ENCODE measurements around the gene CCDC85C. TPM values are rescaled to one million over a fixed set of nuclear protein-coding genes. Genes with fewer than 3 reads are reported as not detected.

The CCDC85C gene
- total RNA-seq, 1 experiment from 2014 or later = 42.3 TPM

GRCh38 chr14:99615497-99616157 is 11.6 kb upstream of the CCDC85C start:
- POLR2A ChIA-PET = no interaction called here
- TF ChIP-seq ZBTB33 (IDR thresholded peaks at IDR 0.05; ENCODE audit: extremely low read depth, insufficient replicate concordance, low read length) (no peak), ZNF274 (IDR thresholded peaks at IDR 0.05; ENCODE audit: low read depth, low read length) (no peak), EZH2phosphoT487 (IDR thresholded peaks at IDR 0.05; ENCODE audit: borderline replicate concordance) (no peak), YY1 (IDR thresholded peaks at IDR 0.05; ENCODE audit: extremely low read depth, insufficient replicate concordance, low read depth, low read length) (no peak), EZH2 (IDR thresholded peaks at IDR 0.05) (no peak), RAD21 (IDR thresholded peaks at IDR 0.05; ENCODE audit: low read depth) (no peak), SIN3A (IDR thresholded peaks at IDR 0.05; ENCODE audit: low read depth) (no peak), REST (IDR thresholded peaks at IDR 0.05; ENCODE audit: low read depth) (no peak), CEBPB (IDR thresholded peaks at IDR 0.05; ENCODE audit: low read depth) (no peak), POLR2AphosphoS5 (IDR thresholded peaks at IDR 0.05; ENCODE audit: low read depth, low read length) (no peak), CTCF (IDR thresholded peaks at IDR 0.05 in 2 of 3, conservative IDR thresholded peaks at IDR 0.05 in 1 of 3; ENCODE audit: borderline replicate concordance in 1 of 3, insufficient read depth in 1 of 3, low read depth in 2 of 3, low read length in 2 of 3) (no peak), SRF (IDR thresholded peaks at IDR 0.05; ENCODE audit: low read depth) (no peak), CBX3 (IDR thresholded peaks at IDR 0.05; ENCODE audit: low read depth) (no peak), ELF1 (IDR thresholded peaks at IDR 0.05; ENCODE audit: borderline replicate concordance, low read depth) (no peak), TCF7L2 (IDR thresholded peaks at IDR 0.05; ENCODE audit: borderline replicate concordance, extremely low read depth, insufficient read depth, insufficient read length) (no peak), FOSL1 (IDR thresholded peaks at IDR 0.05; ENCODE audit: low read depth) (no peak), SP1 (IDR thresholded peaks at IDR 0.05; ENCODE audit: low read depth) (no peak), MAX (IDR thresholded peaks at IDR 0.05) (no peak)

More at GRCh38 chr14:99615497-99616157, 11.6 kb upstream of the CCDC85C start:
- no peaks in the 10 kb centered on the region for H3K9me3 ChIP-seq (ENCODE audit: control insufficient read depth in 1 of 2, insufficient read depth in 1 of 2, low read depth in 1 of 2, low read length in 2 of 2)
- no peaks in the 10 kb centered on the region for H3K9me2 ChIP-seq (ENCODE audit: insufficient read depth)
- H3K27ac ChIP-seq (ENCODE audit: low read depth, low read length) = no peak overlapping the region
- intact Hi-C loops (cut with micrococcal nuclease) = no loop called here
- ATAC-seq (no peak), DNase-seq (ENCODE audit: low read depth, low spot score) (no peak)
- H2AFZ ChIP-seq (ENCODE audit: low read depth, low read length, poor library complexity, severe bottlenecking) = no peak overlapping the region
- H3K4me3 ChIP-seq (replicated peaks in 1 of 2; ENCODE audit: low read depth in 1 of 2, low read length in 2 of 2) = no peak overlapping the region
- BruUV-seq (replicated peaks) = no TSS peak
- no peak overlapping the region for H3K4me2 ChIP-seq (ENCODE audit: low read length)
- no peak overlapping the region for H3K9ac ChIP-seq (ENCODE audit: low read length)
- no peaks in the 10 kb centered on the region for H3K79me2 ChIP-seq (ENCODE audit: insufficient read depth, low read length)
- CTCF ChIA-PET = interaction anchor here (0.6 kb wide), 1 partner anchor 15 kb away, joined by 3 read pairs; no protein-coding TSS in a partner anchor
- H4K20me1 ChIP-seq (ENCODE audit: insufficient read depth) = no peaks in the 10 kb centered on the region
- RAD21 ChIA-PET (ENCODE audit: low non-redundant PET in 1 of 2, low total read pairs in 2 of 2, uncharacterized antibody in 2 of 2, unreplicated experiment in 2 of 2) = no interaction called here
- H3K27me3 ChIP-seq (ENCODE audit: insufficient read depth, low read length) = 0 out of 2 replicates have a peak, but pooled peaks cover 3% of the 10 kb centered on the region
- peaks cover 4 to 5% of the 10 kb centered on the region in 2 experiments; a peak in 3 of 4 replicates for H3K4me1 ChIP-seq (ENCODE audit: control insufficient read depth in 1 of 2, insufficient read depth in 2 of 2, low read length in 2 of 2)
- H3K36me3 ChIP-seq (ENCODE audit: control insufficient read depth in 1 of 2, insufficient read depth in 2 of 2, low read length in 2 of 2) = no peaks in the 10 kb centered on the region

All from HCT116 (cell line).